GM19397 (cell line): Measurements from ENCODE around the gene ERN1.

ENCODE experiments used
- ATAC-seq: cut with Tn5 transposase; IDR thresholded peaks from one replicate; pipeline ENCODE4 v1.9.1; 2021; ENCODE audit warnings: mild to moderate bottlenecking, moderate library complexity; ENCODE audit not compliant: unreplicated experiment

The ERN1 gene

DNA sequence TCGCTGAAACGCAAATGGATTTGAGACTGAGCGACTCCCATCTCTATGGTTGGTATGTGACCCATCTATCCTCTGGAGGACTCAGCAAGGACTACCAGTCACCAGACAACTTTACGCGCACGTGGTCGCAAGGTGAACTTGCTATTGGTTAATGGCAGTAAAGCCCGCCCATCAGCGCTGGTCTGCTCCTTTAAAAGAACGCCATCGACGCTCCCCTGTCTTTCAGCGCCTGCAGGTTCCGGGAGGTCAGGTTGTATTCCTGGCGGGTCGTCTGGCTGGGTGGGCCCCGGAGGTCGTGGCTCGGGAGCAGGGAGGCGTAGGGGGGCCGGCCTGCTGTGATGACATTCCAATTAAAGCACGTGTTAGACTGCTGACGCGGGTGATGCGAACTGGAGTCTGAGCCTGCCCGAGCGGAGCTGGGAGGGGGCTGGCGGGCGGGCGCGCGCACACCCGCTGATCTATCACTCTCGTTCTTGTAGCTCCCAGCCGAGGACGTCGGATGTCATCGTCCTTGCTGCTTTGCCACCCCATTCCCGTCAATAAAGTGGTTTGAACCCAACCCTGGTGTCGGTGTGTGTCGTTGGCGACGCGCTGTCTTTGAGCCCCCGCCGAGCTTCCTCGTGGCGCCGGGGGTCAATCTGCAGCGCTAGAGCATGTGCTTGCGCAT, 15.9 kb upstream of the ERN1 start:
- ATAC-seq, result peak; percentile 96

GRCh38 chr17:64145375-64145750, 15.4 kb upstream of the ERN1 start:
- peak; percentile 1 for ATAC-seq

DNA sequence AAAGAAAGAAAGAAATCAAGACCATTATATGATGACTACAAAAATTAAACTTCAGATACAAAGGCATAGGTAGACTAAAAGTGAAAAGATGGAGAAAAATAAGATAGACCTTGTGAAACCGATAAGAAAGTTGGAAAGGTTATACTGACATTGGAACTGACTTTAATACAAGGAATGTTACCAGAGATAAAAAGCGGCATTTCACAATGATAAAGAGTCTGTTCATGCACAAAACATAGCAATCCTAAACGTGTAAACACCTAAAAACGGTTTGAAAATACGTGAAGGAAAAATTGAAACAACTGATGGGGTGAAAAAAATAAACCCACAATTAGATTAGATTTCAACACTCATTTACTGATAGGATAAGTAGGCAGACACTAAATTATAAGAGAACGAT, 9.6 kb upstream of the ERN1 start:
- ATAC-seq, result no peak

DNA sequence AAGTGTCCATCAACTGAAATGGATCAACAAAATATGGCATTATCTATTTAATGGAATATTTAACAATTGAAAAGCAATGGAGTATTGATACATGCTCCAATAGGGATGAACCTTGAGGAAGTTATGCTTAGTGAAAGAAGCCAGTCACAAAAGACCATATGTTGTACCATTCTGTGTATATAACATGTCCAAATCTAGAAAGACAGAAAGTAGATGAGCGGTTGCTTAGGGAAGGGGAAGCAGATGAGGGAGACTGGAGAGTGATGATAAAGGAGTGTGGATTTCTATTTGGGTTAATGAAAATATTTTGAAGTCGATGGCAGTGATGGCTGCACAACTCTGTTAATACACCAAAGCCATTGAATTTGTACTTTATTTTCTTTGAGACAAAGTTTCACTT, 8.5 kb upstream of the ERN1 start:
- ATAC-seq, result no peak

GRCh38 chr17:64135000-64135399, 5.1 kb upstream of the ERN1 start:
- ATAC-seq, result no peak

DNA sequence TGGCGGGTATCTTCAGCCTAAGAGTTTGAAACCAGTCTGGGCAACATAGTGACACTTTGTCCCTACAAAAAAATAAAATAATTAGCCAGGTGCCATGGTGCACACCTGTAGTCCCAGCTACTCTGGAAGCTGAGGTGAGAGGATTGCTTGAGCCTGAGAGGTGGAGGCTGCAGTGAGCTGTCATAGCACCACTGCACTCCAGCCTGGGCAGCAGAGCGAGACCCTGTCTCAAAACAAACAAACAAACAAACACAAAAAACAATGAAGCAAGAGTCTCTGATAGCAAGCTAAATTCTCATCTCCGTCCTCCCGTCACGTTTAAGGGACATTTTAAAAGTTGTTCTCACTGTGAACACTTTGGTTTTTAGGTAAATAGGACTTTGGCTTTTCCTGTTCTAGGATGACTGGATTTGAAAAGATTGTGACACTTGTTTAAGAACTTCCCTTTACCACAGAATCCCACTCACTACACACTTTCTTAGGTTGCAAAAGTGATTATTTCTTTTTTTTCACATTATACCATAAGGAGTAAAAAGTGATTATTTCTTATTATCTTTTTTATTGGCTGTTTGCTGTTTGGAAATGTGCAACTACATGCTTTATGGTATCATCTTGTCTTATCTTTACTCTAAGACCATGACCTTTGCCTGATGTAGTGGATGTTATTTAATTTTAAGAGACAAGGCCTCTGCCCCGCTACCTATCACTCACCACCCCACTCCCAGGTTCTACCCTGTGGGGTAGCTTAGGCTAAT, 4.4 kb upstream of the ERN1 start:
- no peak for ATAC-seq

DNA sequence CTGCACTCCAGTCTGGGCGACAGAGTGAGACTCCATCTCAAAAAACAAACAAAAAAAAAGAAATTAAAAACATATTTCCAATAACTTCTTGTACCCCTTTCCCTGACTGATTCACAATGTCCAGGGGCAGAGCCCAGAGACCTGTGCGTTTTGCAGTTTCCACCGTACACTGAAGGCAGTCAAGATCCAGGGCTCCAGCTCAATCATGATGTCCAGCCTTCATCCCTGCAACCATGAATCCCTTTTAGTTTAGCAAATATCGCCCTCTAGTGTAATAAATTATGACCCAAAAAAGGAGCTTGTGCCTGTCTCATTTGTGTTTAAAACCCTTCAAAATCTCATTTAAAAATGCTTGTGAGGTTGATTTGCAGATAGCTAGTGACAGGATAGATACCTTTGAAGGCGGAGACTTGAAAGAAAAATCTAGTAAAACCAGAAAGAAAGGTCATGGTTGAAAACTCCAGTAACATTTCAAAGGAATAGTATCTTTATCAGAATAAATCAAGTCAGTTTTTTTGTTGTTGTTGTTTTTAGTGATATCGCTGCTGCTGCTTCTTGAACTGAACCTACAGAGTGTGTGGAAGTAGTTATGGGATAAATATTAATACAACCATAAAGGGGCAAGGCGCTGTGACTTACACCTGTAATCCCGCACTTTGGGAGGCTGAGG, 3.7 kb upstream of the ERN1 start:
- ATAC-seq, result no peak

GRCh38 chr17:64131606-64132270, 1.8 kb upstream of the ERN1 start:
- no peak for ATAC-seq

DNA sequence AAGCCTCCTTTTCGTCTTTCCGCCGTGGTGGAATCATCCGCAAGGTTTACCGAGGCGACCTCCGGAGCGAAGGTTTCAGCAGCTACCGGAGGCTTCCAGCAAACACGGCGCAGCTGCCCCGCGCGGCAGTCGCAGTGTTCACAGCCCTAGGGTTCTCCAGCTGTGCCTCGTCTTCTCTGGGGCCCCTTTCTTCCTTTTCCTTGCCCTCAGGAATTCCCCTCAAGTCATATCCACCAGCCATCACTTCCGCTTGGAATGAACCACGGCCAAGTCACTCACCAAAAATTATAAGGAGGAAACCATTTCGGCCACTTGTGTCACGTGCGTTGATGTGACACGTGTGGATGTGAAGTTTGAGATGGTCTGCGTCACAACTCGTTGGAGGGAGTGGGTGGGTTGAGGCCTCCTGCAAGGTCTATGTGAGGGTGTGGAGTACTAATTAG, 636 bp upstream of the ERN1 start:
- ATAC-seq, result peak; percentile 0

- ATAC-seq, result peak; percentile 11
Observed at GRCh38 chr17:64129515-64129764, 504 bp downstream of the ERN1 start.

DNA sequence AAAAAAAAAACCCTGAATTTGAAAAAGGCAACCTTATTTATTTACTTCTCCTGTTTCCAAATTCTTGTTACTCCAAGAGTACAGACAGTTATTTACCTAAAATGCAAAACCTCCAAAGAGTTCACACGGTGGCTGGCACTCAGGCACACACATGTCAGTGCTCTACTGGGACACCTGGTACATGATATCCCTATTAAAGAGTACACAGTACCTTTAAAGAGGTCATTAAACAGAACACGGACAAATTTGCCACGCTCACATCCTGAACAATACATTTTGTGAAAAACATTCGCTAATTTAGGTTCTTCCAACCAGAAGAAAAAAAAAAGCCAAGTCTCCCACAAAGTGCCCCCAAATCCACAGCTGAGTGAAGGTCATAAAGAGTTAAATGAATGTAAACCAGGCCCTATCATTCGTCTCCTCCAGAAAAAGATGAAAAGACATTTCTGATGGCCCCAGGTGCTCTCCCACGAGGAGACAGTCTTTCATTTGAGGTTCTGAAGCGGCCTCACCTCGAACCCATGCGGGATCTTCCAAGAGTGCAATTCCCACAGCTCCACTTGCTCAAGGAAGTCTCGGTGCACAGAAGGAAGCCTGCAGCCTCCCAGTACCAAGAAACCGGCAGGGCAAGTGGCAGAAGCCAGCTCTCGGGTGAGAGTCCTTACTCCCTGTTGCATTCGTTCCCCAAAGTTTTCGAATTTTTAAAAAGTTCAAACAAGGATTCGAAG, 993 bp downstream of the ERN1 start:
- ATAC-seq, result no peak

- ATAC-seq, result no peak
Observed at GRCh38 chr17:64126918-64127317, 3.0 kb downstream of the ERN1 start.

DNA sequence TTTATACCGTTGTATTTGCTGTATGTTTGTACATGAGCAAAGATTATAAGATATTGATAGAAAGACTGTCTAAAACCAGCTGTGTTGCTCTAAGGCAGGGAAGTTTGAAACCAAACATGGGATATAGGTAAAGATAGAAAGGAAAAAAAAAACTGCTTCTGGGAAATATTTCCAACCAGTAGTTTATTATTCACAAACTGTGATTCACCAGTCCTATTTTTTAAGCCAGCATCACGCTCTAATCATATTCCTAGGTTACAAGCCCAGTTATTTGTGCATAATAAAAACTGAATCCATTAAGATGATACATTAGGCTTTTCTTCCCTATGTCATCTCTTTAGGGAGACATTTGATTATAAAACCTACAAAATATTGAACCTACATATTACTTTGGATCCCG, 4.0 kb downstream of the ERN1 start:
- no peak for ATAC-seq

DNA sequence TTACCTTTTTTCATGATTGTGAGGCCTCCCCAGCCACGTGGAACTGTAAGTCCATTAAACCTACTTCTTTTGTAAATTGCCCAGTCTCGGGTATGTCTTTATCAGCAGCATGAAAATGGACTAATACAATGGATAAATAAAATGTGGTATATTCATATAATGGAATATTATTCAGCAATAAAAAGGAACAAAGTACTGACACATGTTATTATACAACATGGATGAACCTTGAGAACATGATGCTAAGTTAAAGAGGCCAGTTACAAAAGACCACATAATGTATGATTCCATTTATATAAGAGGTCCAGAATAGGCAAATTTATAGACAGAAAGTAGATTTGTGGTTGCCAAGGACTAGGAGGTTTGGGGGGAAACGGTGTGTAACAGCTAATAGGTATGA, 5.3 kb downstream of the ERN1 start:
- no peak for ATAC-seq

DNA sequence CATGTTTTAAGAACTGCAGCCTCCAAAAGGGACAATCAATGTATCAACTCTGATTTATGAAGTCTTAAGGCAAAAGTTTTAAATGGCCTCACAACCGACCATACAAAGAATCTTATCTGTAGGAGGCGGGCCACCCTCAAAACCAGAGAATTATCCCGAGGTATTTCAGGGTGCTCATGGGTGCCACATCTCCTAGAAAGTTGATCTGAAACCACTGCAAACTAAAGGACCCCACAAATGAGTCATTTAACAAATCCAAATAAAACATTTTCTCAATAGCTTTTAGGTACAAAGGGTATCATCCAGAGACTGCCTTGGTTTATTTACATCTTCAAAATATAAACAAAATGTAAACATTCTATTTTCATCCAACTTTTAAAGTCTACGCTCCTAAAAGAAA, 6.8 kb downstream of the ERN1 start:
- no peak for ATAC-seq

DNA sequence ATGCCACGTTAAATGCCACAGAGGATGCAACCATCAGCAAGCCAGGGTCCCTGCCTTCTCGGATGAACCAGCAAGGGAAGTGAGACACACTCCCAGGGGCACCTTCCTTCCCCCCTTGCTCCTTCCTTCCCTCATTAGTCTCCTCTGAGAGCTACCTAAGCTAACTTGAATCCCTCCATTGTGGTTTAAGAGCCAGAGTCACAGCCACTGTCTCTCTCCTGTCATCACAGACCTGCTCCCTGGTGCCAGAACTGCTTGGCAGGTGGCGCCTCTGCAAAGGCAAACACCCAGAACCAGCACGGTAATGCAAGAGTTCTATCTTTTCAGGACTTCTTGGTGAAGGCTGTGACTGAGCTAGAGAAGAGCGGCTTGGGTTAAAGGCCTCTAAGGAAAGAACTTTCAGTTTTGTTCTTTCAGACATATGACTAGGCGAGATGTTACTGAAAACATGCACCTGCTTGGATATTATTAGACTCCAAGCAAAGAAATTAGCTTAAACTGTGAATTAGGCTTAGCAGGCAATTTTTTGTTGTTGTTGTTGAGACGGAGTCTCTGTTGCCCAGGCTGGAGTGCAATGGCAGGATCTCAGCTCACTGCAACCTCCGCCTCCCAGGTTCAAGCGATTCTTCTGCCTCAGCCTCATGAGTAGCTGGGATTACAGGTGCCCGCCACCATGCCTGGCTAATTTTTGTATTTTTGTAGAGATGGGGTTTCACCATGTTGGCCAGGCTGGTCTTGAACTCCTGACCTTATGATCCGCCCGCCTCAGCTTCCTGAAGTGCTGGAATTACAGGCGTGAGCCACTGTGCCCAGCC, 8.8 kb downstream of the ERN1 start:
- peak; percentile 58 for ATAC-seq

- no peak for ATAC-seq
Observed at GRCh38 chr17:64120159-64120810, 9.7 kb downstream of the ERN1 start.

- no peak for ATAC-seq
Observed at GRCh38 chr17:64117981-64118979, 11.7 kb downstream of the ERN1 start.
